ENCODE results near the gene GNL1.

GNL1 gene

DNA sequence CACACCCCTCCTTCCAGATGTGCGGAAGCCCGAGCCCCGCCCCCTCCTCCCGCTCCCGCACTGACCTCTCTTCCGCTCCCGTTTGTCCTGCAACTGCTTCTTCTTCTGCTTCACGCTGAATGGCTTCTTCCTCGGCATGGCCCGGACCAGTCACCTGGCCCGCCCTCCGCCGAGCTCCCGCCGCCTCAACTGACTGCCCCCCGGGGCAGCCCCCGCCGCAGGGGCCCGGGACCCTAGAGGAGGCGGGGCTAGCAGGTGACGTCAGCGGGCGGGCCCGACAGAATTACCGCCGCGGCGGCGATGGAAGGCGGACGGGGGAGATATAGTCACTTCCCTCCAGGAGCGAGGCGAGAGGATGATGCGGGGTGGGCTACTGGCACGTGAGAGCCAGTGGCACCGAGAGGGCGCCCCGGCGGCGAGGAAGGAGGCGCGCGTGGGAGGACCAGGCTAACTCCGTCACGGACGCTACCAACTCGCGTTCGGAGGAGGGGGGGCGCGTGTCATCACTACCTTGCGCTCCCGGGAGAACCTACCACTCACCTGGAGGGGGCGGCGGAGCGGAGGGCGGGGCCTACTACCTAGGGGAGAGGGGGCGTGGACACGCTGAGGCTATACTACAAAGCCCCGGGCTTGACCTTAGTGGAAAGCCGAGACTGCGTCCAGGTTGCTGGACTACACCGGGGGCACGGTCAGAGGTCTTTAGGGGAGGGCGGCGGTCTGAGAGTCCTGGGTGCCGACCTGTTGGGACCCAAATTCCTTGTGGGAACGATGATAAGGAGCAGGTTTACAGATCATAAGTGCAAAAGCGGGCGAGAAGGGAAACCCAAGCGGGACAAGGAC is at the start of gene GNL1 (continued):
- TF ChIP-seq ZNF214 (tag by site-specific recombination; IDR thresholded peaks at IDR 0.05; ENCODE audit: borderline replicate concordance), result no peak
- TF ChIP-seq, protein P1, sequence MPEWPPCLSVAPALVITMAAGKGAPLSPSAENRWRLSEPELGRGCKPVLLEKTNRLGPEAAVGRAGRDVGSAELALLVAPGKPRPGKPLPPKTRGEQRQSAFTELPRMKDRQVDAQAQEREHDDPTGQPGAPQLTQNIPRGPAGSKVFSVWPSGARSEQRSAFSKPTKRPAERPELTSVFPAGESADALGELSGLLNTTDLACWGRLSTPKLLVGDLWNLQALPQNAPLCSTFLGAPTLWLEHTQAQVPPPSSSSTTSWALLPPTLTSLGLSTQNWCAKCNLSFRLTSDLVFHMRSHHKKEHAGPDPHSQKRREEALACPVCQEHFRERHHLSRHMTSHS (tag by site-specific recombination; IDR thresholded peaks at IDR 0.05), result no peak
- no peak for TF ChIP-seq ZNF350 (tag by site-specific recombination; IDR thresholded peaks at IDR 0.05)
- peak; percentile 4; the same call in 1 of the 2 replicates for TF ChIP-seq ZNF146 (tag by site-specific recombination; IDR thresholded peaks at IDR 0.05)
- TF ChIP-seq, protein P2, sequence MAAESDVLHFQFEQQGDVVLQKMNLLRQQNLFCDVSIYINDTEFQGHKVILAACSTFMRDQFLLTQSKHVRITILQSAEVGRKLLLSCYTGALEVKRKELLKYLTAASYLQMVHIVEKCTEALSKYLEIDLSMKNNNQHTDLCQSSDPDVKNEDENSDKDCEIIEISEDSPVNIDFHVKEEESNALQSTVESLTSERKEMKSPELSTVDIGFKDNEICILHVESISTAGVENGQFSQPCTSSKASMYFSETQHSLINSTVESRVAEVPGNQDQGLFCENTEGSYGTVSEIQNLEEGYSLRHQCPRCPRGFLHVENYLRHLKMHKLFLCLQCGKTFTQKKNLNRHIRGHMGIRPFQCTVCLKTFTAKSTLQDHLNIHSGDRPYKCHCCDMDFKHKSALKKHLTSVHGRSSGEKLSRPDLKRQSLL (tag by site-specific recombination; IDR thresholded peaks at IDR 0.05), result no peak
- TF ChIP-seq ZNF394 (tag by site-specific recombination; IDR thresholded peaks at IDR 0.05; ENCODE audit: borderline replicate concordance), result 0 out of 2 replicates have a peak, but pooled peaks have one; percentile 9
- no peak for TF ChIP-seq ZSCAN16 (tag by site-specific recombination; IDR thresholded peaks at IDR 0.05)
- no peak for TF ChIP-seq ZNF341 (tag by site-specific recombination; IDR thresholded peaks at IDR 0.05; ENCODE audit: low read depth)
- TF ChIP-seq ZNF311 (tag by site-specific recombination; IDR thresholded peaks at IDR 0.05; ENCODE audit: borderline replicate concordance), result no peak
- no peak for TF ChIP-seq ZNF776 (tag by site-specific recombination; IDR thresholded peaks at IDR 0.05; ENCODE audit: borderline replicate concordance)
- no peak for TF ChIP-seq ZNF426 (tag by site-specific recombination; IDR thresholded peaks at IDR 0.05)
- peak; percentile 68 for TF ChIP-seq IKZF3 (tag by site-specific recombination; IDR thresholded peaks at IDR 0.05)
- no peak for TF ChIP-seq ZNF202 (tag by site-specific recombination; IDR thresholded peaks at IDR 0.05; ENCODE audit: borderline replicate concordance)
- no peak; the same call in 1 of the 2 replicates for TF ChIP-seq ZNF777 (tag by site-specific recombination; IDR thresholded peaks at IDR 0.05; ENCODE audit: borderline replicate concordance)
- TF ChIP-seq ZNF610 (tag by site-specific recombination; IDR thresholded peaks at IDR 0.05; ENCODE audit: borderline replicate concordance), result no peak
- no peak for TF ChIP-seq ZFP41 (tag by site-specific recombination; IDR thresholded peaks at IDR 0.05; ENCODE audit: borderline replicate concordance)
- no peak for TF ChIP-seq ZNF248 (tag by site-specific recombination; IDR thresholded peaks at IDR 0.05)
- TF ChIP-seq ZNF785 (tag by site-specific recombination; IDR thresholded peaks at IDR 0.05), result peak; percentile 88; the same call in 1 of the 2 replicates
- TF ChIP-seq OVOL3 (tag by site-specific recombination; IDR thresholded peaks at IDR 0.05), result no peak
- TF ChIP-seq ZNF596 (tag by site-specific recombination; IDR thresholded peaks at IDR 0.05), result no peak
- TF ChIP-seq ZSCAN30 (tag by site-specific recombination; IDR thresholded peaks at IDR 0.05), result no peak
- peak; percentile 89 for TF ChIP-seq ZIC2 (tag by site-specific recombination; IDR thresholded peaks at IDR 0.05)
- peak; percentile 97 for TF ChIP-seq BCL11A (tag by site-specific recombination; IDR thresholded peaks at IDR 0.05; ENCODE audit: low read depth)
- no peak for TF ChIP-seq REPIN1 (tag by site-specific recombination; IDR thresholded peaks at IDR 0.05; ENCODE audit: low read depth)
- TF ChIP-seq, protein P3, sequence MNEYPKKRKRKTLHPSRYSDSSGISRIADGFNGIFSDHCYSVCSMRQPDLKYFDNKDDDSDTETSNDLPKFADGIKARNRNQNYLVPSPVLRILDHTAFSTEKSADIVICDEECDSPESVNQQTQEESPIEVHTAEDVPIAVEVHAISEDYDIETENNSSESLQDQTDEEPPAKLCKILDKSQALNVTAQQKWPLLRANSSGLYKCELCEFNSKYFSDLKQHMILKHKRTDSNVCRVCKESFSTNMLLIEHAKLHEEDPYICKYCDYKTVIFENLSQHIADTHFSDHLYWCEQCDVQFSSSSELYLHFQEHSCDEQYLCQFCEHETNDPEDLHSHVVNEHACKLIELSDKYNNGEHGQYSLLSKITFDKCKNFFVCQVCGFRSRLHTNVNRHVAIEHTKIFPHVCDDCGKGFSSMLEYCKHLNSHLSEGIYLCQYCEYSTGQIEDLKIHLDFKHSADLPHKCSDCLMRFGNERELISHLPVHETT (tag by site-specific recombination; IDR thresholded peaks at IDR 0.05), result peak; percentile 42; the same call in 1 of the 2 replicates
- TF ChIP-seq, protein P4, sequence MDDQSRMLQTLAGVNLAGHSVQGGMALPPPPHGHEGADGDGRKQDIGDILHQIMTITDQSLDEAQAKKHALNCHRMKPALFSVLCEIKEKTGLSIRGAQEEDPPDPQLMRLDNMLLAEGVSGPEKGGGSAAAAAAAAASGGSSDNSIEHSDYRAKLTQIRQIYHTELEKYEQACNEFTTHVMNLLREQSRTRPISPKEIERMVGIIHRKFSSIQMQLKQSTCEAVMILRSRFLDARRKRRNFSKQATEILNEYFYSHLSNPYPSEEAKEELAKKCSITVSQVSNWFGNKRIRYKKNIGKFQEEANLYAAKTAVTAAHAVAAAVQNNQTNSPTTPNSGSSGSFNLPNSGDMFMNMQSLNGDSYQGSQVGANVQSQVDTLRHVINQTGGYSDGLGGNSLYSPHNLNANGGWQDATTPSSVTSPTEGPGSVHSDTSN (CRISPR knock-in tag; IDR thresholded peaks at IDR 0.05), result peak; percentile 89; the same call in 1 of the 2 replicates
- TF ChIP-seq, protein P5, sequence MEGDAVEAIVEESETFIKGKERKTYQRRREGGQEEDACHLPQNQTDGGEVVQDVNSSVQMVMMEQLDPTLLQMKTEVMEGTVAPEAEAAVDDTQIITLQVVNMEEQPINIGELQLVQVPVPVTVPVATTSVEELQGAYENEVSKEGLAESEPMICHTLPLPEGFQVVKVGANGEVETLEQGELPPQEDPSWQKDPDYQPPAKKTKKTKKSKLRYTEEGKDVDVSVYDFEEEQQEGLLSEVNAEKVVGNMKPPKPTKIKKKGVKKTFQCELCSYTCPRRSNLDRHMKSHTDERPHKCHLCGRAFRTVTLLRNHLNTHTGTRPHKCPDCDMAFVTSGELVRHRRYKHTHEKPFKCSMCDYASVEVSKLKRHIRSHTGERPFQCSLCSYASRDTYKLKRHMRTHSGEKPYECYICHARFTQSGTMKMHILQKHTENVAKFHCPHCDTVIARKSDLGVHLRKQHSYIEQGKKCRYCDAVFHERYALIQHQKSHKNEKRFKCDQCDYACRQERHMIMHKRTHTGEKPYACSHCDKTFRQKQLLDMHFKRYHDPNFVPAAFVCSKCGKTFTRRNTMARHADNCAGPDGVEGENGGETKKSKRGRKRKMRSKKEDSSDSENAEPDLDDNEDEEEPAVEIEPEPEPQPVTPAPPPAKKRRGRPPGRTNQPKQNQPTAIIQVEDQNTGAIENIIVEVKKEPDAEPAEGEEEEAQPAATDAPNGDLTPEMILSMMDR (tag by site-specific recombination; IDR thresholded peaks at IDR 0.05), result peak; percentile 62
- TF ChIP-seq ZNF24 (tag by site-specific recombination; IDR thresholded peaks at IDR 0.05), result peak; percentile 54; the same call in 1 of the 2 replicates
- TF ChIP-seq ZNF585B (tag by site-specific recombination; IDR thresholded peaks at IDR 0.05), result no peak
- peak; percentile 76 for TF ChIP-seq ZBTB8A (tag by site-specific recombination; IDR thresholded peaks at IDR 0.05)
- peak; percentile 84 for TF ChIP-seq OSR2 (tag by site-specific recombination; IDR thresholded peaks at IDR 0.05)
- no peak for TF ChIP-seq TCF7L2 (IDR thresholded peaks at IDR 0.05; ENCODE audit: borderline replicate concordance, low read depth, low read length)
- TF ChIP-seq ZNF157 (tag by site-specific recombination; IDR thresholded peaks at IDR 0.05), result no peak

Measured in HEK293 (cell line).